Hematopoietic multipotent progenitor cell treated with erythropoietin and hydrocortisone succinate and interleukin-3 and kit ligand, for 4 days (in vitro differentiated cells): ENCODE measurements around the gene PPP6R2.

ENCODE experiments used
- DNase-seq: peaks from one replicate; pipeline ENCODE4 v3.0.0-alpha.2; 2015

PPP6R2 gene

DNA sequence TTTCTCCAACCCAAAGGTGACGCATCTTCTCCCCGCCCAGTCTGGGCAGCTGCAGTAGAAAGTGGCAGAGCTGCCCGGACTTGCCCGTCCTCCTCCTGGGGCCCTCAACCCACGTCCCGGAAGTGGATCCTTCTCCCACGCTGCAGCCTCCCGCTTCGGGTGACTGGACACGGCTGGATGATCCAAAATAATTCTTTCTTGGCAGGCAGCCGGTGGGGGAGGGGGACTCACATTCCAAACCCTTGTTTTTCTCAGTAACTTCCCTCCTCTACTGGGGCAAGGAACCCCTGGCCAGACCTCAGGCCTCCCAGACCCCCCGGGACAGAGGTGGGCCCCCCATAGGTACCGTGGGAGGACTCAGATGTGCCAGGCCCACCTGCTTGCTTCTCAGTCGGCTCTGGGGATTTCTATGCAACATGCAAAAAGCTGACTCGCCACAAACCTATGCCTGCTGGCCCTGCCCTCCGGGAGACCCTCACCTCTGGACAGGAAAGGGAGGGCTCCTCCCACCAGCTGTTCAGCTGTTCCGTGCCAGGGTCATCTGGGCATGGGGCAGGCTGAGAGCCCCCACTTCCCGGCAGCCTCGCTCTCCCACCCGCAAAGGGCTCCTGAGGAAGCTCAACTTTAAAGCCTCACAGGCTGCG, 37.1 kb upstream of the PPP6R2 start:
- DNase-seq, result peak; percentile 46

- peak; percentile 83 for DNase-seq
Observed at GRCh38 chr22:50306753-50307749, 36.1 kb upstream of the PPP6R2 start, which contains the start of gene PLXNB2. Gene PLXNB2, minus strand, starts transcription at chr22:50307646. Its CDS starts 17,062 bp downstream, at chr22:50290584.

GRCh38 chr22:50307890-50308596, 35.1 kb upstream of the PPP6R2 start:
- no peak for DNase-seq

- peak; percentile 54 for DNase-seq
Observed at GRCh38 chr22:50308597-50308935, 34.6 kb upstream of the PPP6R2 start.

GRCh38 chr22:50308986-50309600, 34.0 kb upstream of the PPP6R2 start:
- no peak for DNase-seq

GRCh38 chr22:50309601-50309991, 33.5 kb upstream of the PPP6R2 start:
- DNase-seq, result no peak

- DNase-seq, result no peak
Observed at GRCh38 chr22:50310031-50310722, 33.0 kb upstream of the PPP6R2 start.

- DNase-seq, result no peak
Observed at GRCh38 chr22:50310949-50311444, 32.1 kb upstream of the PPP6R2 start.

DNA sequence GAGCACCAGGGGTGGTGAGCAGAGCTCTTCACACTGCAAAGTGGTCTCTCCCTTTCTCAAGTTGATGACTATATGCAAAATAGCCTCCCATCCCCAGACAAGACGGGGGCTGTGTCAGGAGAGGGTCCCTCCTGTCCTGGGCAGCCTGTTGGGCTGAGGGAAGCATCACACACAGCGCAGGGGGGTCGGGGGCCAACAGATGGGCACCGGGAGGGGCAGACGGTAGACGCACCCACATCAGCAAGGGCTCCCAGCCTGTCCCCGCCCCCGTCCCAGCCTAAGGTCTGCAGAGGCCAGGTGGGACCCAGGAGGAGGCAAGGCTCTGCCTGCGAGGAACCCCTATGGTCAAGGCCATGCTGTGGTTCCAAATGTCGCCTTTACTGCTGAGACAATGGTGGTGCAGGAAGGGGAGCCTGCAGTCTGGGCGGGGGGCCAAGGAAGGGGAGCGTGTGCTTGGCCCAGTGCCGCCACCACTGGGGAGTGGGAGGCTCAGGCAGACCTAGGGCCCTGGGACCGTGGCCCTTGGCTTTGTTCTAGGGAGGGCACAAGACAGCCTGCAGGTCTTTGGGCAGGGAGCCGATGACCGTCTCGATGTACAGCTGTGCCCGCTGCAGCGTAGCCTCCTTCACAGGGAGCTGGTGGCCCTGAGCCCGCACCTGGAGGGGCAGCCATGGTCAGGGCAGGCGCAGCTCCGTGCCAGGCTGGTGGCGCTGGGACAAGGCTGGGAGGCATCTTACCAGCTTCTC, 31.3 kb upstream of the PPP6R2 start:
- DNase-seq, result no peak

GRCh38 chr22:50312371-50312770, 30.8 kb upstream of the PPP6R2 start:
- DNase-seq, result no peak

DNA sequence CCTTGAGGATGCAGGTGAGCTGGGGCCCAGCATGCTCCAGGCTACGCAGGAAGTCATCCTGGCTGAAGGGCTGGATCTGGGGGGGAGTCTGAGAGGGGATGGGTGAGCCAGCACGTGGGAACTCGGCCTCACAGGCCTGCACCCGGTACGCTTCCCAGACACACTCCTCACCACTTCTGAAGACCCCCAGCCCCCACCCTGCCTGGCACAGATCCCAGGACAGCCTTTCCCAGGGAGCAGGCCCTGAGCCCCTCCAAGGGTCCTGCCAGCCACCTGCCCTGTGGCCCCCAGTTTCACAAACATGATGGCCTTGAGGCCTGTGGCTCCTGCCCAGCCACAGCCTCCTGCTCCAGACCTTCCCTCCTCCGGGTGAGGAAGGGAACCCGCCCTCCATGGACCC, 30.1 kb upstream of the PPP6R2 start:
- no peak for DNase-seq

DNA sequence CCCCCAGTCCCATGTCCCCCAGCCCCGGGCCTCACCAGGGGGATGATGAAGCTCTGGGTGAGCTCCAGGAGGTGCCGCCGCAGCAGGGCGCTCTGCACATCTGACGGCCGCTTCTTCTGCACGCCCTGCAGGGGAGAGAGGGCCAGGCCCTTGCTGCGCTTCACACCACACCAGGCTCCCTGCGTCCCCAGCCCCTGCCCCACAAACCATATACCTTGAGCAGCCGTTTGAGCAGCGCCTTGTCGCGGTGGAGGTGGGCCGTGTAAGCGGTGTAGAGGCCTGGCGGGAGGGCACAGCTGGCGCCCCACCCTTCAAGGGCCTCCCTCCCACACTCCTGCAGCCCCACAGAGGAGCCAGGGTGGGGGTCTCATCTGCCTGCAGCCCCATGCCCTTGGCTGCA, 29.5 kb upstream of the PPP6R2 start:
- DNase-seq, result no peak

- no peak for DNase-seq
Observed at GRCh38 chr22:50314081-50314454, 29.1 kb upstream of the PPP6R2 start.

DNA sequence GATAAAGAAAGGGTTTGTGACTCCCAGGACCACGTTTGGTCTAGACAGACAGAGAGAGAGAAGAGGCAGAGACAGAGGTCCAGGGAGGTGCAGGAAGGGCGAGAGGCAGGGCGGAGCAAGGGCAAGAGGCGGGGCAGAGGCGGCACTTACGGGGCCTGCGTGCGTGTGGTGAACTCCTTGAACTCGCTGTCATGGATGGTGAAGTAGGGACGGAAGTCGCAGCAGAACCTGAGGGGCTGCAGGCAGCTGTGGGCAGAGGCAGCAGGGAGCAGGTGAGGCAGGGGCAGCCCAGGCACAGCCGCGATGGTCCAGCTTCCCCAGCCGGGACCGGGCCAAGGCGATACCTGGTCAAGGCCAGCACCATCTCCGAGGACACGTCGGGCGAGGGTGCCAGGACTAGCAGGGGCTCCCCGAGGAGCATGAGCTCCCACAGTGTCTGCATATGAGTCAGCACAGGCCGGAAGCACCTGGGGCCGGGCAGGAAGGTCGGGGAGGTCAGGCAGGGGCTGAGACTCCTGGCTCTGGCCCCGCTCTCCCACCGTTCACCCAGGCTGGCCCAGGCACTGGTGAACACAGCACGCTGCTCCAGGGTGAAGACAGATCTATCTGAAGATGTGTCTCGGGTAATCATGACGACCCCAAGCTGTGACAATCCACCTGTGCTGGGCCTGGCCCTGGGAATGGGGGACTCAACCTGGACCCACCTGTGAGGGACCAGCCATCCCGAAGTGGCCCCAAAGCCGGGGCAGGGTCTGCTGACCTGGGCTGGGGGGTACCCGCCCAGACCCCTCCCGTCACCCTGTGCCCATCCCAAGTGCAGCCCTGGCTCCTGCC, 28.5 kb upstream of the PPP6R2 start:
- DNase-seq, result peak; percentile 93

- DNase-seq, result no peak
Observed at GRCh38 chr22:50315289-50316113, 27.6 kb upstream of the PPP6R2 start.

DNA sequence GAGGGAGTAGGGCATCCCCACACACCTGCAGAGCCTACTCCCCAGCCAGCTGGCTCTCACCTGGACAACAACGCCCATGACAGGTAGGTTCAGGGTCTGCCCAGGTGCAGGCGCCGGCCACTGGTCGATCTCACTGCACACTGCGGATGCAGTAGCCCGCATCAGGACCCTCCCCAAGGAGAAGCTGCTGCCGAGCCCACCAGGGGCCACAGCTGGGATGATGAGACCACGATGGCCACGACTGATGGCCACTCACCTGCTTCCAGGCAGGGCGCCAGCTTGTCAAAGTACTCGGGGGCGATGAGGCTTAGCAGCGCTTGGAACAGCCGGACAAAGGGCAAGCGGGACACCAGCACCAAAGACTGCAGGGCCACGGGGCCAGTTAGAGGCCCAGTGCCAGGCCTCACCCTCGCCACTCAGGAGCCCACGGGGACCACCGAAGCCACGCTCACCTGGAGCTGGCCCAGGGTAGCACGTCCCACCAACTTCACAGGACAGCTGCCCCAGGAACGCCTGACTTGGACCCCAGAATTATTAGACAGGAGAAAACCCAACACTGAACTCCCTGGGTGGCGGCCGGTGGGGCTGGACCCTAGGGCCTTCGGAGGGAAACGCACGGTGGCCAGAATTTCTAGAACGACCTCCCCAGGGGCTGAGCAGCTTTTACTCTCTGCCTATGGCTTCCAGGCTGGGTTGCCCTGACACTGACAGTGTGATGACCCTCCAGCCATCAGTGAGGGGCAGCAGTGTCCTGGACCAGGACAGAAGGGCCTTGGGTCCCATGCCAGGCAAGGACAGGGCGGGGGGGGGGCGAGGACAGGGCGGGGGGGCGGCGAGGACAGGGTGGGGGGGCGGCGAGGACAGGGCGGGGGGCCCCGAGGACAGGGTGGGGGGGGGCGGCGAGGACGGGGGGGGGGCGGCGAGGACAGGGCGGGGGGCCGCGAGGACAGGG, 26.7 kb upstream of the PPP6R2 start:
- DNase-seq, result no peak

- no peak for DNase-seq
Observed at GRCh38 chr22:50317178-50317577, 25.9 kb upstream of the PPP6R2 start.

DNA sequence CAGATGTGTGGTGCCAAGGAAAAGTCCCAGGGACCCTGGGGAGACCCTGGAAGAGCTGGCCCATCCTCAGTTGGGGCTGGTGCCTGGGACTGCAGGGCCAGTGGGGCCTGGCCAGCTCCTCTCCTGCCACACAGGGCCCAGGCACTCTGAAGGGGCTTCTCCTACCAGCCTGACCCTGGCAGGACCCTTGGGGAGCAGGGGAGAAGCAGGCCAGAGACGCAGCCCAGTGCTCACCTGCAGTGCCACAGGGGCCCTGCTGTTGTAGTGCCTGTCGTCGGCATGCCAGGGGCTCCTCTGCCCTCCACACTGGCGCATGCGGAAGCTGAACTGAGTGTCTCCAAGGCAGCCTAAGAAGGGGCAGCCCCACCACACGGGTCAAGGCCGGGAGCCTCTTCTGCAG, 25.5 kb upstream of the PPP6R2 start:
- DNase-seq, result no peak

DNA sequence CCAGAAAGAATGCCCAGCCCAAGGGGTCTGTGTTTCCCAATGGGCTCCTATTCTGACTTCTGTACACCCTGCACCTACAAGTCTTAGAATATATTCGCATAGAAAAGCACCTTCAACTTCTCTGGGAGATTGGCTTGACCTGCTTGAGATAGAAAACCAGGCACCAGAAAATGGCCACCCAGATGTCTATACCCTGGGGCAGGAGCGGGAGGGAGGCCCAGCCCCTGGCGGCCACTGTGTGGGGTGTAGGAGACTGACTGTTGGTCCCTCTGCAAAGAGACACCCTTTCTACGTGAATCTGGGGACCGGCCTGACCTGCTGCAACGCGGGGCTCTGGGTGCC, 24.8 kb upstream of the PPP6R2 start:
- no peak for DNase-seq
